Stimulated activated CD8-positive, alpha-beta memory T cell treated with anti-CD3 and anti-CD28 coated beads, Interleukin-7, amount 100 ng/mL, for 24 hours (primary cell): ENCODE results near the gene NAPG.
"Not testable (repeated sequence)": the region's sequence is repeated elsewhere in the genome, so short reads cannot be mapped to it uniquely, and the experiment has no call there.

Experiments used
- DNase-seq: peaks from one replicate; pipeline ENCODE4 v3.0.0-alpha.2; 2020; ENCODE audit warnings: low read depth

NAPG gene

DNA sequence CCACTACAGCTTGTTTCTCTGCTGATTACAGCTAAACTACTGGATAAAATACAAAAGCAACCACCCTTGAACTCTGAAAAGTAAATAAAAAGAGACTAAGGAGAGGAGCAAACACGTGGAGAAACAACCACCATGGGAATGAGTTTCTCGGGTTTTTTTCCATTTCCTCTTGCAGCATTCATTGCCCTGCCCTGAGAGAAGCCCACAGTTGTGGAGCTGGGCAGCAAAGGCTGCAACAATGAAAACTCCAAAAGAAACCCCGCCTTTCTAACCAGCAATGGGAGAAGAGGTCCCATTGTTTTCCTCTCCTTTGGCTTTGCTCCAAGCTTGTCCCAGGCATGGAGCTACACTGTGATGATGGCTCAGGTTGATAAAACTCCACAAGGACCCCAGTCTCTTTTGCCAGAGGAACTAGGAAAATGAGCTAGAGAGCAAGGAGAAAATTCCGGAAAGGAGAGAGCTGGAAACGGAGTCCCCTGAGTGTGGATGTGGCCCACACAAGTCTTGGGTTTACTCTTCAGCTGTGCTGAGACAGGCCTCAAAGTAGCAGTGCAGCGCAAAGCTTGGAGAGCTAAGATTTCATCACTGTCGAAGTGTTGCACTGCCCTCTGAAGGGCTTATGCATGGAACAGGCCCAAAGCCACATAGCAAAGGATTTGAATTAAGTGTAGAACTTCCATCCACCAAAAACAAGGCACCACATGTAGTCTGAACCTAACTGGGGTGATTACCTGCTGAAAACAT lies 20.9 kb downstream of the NAPG start:
- DNase-seq = no peak

DNA sequence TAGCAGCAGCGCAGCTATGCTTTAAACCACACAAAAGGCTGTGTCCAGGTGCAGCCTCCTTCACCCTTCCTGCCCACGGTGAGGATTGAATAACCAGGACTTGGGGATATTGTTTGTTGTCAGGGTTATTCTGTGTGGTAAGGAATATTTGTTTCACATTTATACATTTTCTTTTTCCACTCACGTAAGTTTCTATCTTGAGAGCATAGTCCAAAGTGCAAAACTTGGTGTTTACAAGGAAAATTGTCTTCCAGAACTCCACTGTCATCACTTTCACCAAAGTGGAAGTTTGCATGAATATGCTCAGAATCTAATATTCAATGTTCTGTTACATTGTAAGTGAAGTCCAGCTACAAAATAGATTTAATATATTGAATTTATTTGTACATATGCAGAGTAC lies 26.4 kb downstream of the NAPG start:
- no peak for DNase-seq

DNA sequence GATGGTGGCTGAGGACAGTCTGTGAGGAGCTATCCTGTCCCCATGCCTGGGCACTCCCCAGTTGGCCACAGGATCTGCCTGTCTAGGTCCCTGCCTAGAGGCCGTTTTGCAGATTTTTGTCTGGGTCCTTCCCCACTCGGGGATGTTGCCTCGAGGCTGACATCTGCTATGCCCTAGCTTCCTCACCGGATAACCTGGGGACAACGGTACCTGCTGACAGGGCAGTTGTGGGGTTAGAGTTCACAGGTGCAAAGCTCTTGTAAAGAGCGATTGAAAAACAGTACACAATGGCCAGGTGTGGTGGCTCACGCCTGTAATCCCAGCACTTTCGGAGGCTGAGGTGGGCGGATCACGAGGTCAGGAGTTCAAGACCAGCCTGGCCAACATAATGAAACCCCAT lies 30.4 kb downstream of the NAPG start:
- not testable (repeated sequence) for DNase-seq

DNA sequence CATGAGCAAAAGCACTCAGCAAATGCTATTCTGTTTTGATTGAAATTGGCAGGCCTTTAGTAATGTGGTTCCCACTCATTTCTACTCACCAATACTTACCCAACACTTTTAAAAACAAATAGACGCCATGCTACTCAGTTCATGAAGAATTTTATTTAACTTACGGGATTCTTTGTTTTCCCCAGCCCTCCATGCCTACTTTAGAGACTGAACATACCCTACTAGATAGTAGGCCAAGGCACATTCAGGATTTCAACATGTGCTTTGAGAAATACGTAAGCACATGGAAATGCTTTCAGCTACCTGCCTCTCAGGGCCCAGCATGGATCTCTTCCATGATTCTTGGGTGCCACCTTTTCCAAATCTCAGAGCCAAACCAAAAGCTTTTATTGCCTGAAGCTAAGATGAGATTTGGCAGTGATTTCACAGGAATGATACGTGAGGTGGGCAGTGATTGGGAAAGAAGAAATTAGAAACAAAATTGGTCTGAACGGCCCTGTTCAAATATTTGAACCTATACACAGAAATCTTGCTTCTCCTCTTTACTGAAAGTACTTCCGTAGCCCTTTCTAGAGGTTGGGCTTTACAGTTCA lies 31.4 kb downstream of the NAPG start:
- no peak for DNase-seq

DNA sequence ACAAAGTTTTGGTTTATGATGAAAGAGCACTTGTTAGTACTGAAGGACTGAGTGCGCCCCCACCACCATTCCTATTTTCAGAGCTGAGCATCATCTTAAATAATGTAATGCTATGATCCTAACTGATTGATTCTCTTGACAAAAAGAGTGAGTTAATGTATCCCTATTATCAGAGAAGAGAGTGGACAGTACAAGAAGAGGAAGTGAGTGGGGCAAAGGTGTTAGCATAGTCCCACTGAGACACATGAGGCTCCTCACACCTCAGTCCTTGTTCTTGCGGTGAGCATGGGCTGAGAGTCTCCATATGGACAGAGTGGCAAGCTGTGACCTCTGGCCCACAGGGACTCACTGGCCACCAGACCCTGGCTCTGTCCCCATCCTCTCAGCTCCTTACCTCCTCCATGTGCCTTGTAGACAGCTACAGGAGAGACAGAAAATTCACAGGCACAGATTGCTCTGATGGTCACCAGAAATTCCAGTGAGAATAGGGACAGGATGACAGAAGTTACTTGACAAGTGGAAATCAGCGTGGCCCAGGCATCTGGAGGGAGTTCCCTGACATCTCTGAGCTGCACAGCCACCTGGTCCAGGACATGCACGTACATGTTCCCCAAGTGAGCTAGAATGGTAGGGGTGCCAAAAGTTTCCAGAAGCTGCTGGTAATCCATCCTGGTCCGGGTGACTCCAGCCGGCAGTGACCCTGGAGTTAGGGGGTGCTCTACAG lies 32.6 kb downstream of the NAPG start:
- DNase-seq = no peak

DNA sequence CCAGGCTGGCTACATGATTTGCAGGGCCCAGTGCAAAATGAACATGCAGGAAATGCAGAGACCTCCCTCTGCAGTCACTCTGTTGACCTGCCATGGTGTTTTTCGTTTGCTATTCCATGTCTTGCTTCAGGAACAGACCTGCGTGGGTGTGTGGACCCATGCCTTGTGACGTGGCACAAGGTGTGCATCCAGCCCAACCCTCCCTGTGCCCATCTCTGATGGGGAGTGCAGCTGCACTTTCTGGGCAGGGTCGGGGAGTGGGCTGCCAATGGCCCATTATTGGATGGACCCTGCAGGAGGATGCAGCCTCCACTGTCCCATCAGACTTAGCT lies 33.1 kb downstream of the NAPG start:
- no peak for DNase-seq

DNA sequence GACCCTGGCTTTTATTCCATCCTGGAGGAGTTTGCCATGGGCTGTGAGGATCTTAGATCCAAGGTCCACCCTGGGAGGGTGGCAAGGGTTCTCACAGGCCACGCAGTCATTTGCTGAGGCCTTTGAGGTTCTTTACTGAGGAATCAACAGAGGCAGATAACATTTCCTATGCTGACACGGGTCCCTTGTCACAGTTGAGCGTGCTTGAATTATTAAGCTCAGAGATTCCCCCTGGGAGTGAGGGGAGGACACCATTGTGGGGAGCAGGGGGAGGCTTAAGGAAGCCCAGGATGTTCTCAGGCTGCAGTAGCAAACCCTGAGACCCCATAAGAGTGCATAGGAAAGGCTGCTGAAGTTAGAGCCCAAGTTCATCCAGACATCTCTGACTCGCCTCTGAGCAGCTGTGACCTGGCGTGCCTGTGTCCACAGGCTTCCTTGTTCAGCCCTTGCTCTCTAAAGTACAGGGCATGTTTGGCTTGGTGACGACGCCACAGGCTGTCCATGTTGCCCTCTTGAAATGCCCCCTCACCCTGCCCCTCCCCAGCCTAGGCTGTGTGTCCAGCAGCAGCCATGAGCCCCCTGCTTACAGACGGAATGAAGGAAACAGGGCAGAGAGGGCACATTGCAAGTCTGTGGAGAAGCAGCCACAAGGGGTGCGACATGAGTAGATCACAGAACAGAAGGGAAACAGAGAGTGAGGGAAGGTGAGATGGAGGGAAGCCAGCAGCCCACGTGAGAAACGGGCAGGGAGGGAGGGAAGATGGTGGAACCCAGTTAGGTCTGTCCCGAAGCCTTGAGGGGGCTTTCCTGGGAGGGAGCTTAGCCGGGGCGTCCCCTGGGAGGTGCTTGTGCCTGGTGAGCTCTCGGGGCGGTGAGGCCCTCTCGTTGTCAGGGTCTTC lies 34.0 kb downstream of the NAPG start:
- no peak for DNase-seq

DNA sequence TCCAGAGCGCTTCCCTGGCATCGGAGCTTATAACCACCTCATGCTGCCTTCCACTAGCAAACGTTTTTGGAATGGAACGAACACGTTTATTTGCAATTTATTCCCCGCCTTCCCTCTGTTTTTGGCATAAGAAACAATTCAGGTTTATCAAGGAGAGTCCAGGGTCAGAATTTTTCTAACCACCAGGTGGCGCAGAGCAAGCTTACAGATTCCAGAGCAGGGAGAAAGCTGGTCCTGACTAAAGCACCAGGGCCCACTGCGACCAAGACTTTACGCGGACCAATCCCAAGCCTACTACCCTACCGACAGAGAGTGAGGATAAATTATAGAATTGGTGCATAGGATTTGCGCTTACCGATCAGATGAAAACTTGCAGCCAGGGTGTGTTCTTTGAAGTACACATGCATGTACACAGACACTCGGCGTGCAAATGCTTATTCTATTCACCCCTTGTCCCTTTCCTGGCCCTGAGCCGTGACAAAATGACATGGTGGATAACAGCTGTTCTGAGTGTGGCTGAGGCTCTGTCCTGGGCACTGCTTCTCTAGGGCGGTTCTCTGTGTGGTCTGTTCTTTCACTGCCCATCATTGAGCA lies 34.7 kb downstream of the NAPG start:
- DNase-seq = peak; percentile 27

DNA sequence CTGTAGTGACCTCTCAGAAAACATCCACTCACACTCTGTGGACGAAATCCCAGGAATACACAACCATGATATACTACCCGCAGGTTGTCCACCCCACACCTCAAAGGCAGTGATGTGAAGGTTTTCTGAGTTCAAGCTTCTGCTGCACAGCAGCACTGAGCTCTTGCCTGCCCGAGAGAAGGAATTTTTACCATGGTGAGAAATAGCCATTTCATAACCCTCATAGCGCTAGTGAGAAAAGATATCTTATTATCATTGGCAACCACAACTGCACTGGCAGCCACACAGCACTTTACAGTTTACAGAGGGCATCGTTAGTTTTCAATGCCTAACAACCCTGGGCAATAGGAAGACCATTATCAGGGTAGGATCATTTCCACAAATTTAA lies 36.9 kb downstream of the NAPG start:
- DNase-seq = no peak

DNA sequence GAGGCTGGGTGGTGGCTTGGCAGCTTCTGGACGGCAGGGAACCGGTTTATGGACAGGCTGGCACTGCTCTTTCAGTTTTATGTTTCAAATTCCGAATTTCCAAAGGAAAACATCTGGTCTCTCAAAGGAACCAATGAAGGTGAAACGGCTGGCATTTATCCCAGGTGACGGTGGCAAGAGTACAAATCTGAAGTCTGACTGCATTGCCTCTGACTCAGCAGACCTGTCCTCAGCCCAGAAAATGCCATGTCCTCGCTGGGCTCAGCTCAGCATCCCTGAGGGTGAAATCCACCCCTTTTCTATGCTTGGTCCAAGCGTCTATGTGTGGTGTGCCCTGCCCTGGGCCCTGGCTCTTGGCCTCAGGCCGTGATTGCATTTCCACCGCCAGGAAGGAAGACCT lies 38.1 kb downstream of the NAPG start:
- no peak for DNase-seq

DNA sequence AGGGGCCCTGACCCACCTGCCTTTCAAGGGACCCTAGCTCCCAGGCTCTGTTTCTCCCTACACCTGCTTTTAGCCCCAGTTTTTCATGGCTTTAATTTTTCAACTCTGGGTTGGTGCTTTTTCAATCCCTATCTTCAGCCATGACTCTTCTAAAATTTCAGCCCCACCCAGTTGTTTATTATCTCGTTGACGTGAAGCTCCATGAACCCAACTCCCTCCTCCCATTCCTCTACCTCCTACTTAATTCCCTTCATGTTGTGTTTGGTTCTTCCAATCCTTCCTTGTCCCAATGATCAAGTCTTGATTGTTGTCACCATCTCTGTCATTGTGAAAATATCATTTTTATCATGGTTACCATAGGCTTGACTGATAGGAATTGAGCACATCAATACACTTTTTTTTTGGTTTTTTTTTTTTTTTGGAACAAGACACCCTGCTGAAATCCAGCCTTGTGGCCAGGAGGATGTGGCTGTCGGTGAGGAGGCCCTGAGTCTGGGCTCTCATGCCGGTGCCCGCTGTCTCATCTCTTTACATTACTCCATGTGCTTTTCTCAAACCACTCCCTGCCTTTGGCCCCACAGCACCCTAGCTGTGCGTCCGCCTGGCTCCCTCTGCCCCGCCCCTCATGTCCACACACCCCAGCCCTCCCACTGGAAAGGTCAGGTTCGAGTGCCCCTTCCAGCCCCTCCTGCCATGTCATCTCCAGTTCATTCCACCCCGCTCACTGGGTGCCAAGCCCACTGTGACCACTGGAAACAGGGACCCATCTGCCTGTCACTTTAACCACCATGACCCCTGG lies 39.3 kb downstream of the NAPG start:
- no peak for DNase-seq

DNA sequence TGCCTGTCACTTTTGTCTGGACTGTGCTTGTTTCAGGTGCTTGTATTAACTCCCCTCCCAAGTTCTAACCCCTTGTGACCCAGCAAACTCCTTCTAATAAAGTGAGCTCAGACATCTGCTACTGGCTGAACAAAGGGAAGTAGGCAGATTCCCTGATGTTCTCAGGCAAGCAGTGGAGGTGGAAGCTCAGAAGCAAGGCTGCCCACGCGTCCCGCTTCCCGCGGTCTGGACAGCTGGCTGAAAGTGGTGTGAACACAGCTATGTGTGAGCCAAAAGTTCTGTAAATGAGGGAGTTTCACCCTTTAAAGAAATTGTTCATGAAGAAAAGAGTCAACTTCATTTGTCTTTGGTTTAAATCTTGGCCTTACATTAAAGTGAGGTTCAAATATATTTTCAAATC lies 40.0 kb downstream of the NAPG start:
- DNase-seq = no peak

DNA sequence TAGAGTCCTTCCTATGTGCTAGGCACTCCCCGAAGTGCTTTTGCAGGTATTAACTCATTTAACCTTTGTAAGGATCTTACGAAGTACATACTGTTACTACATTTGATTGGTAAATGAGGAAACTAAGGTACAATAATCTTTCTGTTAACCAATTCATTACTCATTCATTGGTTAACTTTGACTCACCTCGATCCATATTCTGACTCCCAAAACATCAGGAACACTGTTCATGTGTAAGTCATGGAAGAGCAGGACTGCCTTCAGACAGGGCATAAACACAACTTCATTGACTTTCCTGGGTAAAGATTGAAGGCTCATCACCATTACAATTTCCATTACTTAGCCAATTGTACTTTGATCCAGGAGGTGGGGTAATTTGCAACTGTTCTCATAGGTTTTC lies 40.6 kb downstream of the NAPG start:
- DNase-seq = no peak

DNA sequence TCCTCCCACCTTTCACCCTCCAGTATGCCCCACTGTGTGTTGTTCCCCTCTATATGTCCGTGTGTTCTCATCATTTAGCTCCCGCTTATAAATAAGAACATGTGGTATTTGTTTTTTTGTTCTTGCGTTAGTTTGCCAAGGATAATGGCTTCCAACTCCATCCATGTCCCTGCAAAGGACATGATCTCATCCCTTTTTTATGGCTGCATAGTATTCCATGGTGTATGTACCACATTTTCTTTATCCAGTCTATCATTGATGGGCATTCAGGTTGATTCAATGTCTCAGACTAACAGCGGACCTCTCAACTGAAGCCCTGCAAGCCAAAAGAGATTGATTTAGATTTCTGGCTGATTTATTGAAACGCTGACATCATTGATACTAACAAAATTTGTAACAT lies 44.1 kb downstream of the NAPG start:
- not testable (repeated sequence) for DNase-seq

DNA sequence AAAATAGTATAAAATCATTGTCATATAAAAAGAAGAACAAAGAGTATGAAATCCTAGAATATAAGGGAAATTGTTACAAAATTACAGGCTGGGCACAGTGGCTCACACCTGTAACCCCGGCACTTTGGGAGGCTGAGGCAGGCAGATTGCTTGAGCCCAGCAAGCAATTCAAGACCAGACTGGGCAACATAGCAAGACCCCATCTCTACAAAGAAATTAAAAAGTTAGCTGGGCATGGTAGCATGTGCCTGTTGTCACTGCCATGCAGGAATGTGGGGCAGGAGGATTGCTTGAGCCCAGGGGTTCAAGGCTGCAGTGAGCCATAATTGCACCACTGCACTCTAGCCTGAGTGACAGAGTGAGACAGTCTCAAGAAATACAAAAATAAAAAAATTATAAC lies 44.8 kb downstream of the NAPG start:
- no peak for DNase-seq

DNA sequence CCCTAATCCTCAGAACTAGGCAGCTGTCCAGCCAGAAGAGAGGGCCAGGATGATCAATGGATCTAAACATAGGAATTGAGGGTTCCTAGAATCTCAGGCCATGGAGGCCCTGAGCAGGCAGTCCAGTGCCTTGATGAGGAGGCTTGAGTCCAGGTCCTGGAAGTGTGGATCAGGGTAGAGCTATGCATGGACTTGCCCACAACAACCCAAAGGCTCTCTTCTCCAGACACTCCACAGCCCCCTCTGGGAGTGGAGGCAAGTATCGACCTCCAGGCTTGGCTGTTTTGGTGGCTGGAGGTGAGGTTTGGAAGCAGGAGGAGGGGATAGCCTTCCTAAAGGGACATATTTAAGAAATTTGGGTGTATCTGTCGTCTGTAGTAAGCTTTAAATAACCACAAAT lies 45.7 kb downstream of the NAPG start:
- DNase-seq = no peak

DNA sequence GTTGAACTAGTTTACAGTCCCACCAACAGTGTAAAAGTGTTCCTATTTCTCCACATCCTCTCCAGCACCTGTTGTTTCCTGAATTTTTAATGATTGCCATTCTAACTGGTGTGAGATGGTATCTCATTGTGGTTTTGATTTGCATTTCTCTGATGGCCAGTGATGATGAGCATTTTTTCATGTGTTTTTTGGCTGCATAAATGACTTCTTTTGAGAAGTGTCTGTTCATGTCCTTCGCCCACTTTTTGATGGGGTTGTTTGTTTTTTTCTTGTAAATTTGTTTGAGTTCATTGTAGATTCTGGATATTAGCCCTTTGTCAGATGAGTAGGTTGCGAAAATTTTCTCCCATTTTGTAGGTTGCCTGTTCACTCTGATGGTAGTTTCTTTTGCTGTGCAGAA lies 47.4 kb downstream of the NAPG start:
- not testable (repeated sequence) for DNase-seq

DNA sequence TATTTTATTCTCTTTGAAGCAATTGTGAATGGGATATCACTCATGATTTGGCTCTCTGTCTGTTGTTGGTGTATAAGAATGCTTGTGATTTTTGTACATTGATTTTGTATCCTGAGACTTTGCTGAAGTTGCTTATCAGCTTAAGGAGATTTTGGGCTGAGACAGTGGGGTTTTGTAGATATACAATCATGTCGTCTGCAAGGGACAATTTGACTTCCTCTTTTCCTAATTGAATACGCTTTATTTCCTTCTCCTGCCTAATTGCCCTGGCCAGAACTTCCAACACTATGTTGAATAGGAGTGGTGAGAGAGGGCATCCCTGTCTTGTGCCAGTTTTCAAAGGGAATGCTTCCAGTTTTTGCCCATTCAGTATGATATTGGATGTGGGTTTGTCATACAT lies 48.6 kb downstream of the NAPG start:
- DNase-seq = not testable (repeated sequence)

DNA sequence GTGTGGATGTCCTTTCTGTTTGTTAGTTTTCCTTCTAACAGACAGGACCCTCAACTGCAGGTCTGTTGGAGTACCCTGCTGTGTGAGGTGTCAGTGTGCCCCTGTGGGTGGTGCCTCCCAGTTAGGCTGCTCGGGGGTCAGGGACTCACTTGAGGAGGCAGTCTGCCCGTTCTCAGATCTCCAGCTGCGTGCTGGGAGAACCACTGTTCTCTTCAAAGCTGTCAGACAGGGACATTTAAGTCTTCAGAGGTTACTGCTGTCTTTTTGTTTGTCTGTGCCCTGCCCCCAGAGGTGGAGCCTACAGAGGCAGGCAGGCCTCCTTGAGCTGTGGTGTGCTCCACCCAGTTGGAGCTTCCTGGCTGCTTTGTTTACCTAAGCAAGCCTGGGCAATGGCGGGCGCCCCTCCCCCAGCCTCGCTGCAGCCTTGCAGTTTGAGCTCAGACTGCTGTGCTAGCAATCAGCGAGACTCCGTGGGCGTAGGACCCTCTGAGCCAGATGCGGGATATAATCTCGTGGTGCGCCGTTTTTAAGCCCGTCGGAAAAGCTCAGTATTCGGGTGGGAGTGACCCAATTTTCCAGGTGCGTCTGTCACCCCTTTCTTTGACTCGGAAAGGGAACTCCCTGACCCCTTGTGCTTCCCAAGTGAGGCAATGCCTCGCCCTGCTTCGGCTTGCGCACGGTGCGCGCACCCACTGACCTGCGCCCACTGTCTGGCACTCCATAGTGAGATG lies 52.2 kb downstream of the NAPG start:
- not testable (repeated sequence) for DNase-seq

DNA sequence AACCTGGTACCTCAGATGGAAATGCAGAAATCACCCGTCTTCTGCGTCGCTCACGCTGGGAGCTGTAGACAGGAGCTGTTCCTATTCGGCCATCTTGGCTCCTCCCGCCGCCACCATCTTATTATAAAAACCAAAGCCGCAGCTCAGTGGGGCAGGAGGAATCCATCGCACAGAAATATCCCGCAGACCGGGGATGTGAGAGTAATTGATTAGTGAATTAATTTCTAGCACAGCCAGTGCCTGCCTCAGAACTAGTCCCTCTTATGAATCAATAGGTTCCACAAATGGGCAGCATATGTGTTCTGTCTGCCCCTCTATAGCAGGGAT lies 52.7 kb downstream of the NAPG start:
- DNase-seq = not testable (repeated sequence)
